Measurements from ENCODE around the gene NRTN.

DNA sequence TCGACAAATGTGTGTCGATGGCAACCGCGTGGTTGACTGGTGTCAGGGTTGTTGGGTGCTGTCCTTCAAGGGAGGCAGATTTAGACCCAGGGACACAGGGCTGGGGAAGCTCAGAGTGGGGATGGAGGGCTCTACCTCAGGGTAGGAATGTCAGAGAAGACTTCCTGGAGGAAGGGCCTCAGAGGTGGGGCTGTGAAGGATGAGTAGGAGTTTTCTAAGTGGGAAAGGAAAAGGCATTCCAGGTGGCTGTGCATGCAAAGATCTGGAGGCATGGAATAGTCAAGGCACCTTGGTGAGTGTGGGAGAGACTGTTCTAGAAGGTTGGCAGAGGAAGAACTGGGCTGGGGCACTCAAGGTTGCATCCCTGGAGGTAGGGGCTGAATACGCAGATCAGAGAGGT, 2.0 kb downstream of the NRTN start:
- TF ChIP-seq POLR2AphosphoS5 (IDR thresholded peaks at IDR 0.05): no peak
- TF ChIP-seq, protein P1, sequence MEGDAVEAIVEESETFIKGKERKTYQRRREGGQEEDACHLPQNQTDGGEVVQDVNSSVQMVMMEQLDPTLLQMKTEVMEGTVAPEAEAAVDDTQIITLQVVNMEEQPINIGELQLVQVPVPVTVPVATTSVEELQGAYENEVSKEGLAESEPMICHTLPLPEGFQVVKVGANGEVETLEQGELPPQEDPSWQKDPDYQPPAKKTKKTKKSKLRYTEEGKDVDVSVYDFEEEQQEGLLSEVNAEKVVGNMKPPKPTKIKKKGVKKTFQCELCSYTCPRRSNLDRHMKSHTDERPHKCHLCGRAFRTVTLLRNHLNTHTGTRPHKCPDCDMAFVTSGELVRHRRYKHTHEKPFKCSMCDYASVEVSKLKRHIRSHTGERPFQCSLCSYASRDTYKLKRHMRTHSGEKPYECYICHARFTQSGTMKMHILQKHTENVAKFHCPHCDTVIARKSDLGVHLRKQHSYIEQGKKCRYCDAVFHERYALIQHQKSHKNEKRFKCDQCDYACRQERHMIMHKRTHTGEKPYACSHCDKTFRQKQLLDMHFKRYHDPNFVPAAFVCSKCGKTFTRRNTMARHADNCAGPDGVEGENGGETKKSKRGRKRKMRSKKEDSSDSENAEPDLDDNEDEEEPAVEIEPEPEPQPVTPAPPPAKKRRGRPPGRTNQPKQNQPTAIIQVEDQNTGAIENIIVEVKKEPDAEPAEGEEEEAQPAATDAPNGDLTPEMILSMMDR (IDR thresholded peaks at IDR 0.05; ENCODE audit: poor library complexity, severe bottlenecking): no peak
